ENCODE measurements around the gene SHROOM3.

The SHROOM3 gene

GRCh38 chr4:76729460-76729859 lies 294.4 kb downstream of the SHROOM3 start:
- DNase-seq: peak; percentile 11

GRCh38 chr4:76729980-76730379 lies 295.0 kb downstream of the SHROOM3 start:
- DNase-seq: no peak

- DNase-seq: no peak
These were observed 297.2 kb downstream of the SHROOM3 start for GRCh38 chr4:76732246-76732645.

GRCh38 chr4:76733068-76733771 lies 298.2 kb downstream of the SHROOM3 start:
- no peak for DNase-seq

GRCh38 chr4:76736414-76736813 lies 301.4 kb downstream of the SHROOM3 start:
- peak; percentile 81 for DNase-seq

GRCh38 chr4:76737180-76737579 lies 302.2 kb downstream of the SHROOM3 start:
- DNase-seq: no peak

GRCh38 chr4:76737771-76738085 lies 302.7 kb downstream of the SHROOM3 start:
- no peak for DNase-seq

GRCh38 chr4:76738086-76738931 lies 303.3 kb downstream of the SHROOM3 start:
- peak; percentile 3 for DNase-seq

- DNase-seq: no peak
These were observed 305.2 kb downstream of the SHROOM3 start for GRCh38 chr4:76740192-76740591.

GRCh38 chr4:76740866-76741662 lies 306.0 kb downstream of the SHROOM3 start:
- no peak for DNase-seq

GRCh38 chr4:76741663-76742020 lies 306.6 kb downstream of the SHROOM3 start:
- DNase-seq: no peak

- DNase-seq: no peak
These were observed 309.4 kb downstream of the SHROOM3 start for GRCh38 chr4:76744241-76744921.

- peak; percentile 18 for DNase-seq
These were observed 310.2 kb downstream of the SHROOM3 start for GRCh38 chr4:76745240-76745639.

- DNase-seq: no peak
These were observed 312.5 kb downstream of the SHROOM3 start for GRCh38 chr4:76747563-76747962.

GRCh38 chr4:76748649-76749048 lies 313.6 kb downstream of the SHROOM3 start:
- DNase-seq: peak; percentile 35

GRCh38 chr4:76749355-76749754 lies 314.3 kb downstream of the SHROOM3 start:
- no peak for DNase-seq

- DNase-seq: no peak
These were observed 315.7 kb downstream of the SHROOM3 start for GRCh38 chr4:76750716-76751115.

GRCh38 chr4:76751612-76752343 lies 316.7 kb downstream of the SHROOM3 start:
- DNase-seq: no peak

- no peak for DNase-seq
These were observed 318.0 kb downstream of the SHROOM3 start for GRCh38 chr4:76752861-76753501.

- DNase-seq: no peak
These were observed 318.8 kb downstream of the SHROOM3 start for GRCh38 chr4:76753814-76754213.

- no peak for DNase-seq
These were observed 319.4 kb downstream of the SHROOM3 start for GRCh38 chr4:76754439-76754838.

- no peak for DNase-seq
These were observed 320.7 kb downstream of the SHROOM3 start for GRCh38 chr4:76755756-76756155.

All from MV-4-11 (cell line).